ENCODE results near the gene ERFL. TPM values are rescaled to one million over a fixed set of nuclear protein-coding genes. Genes with fewer than 3 reads are reported as not detected.
"Not testable (repeated sequence)": the region's sequence is repeated elsewhere in the genome, so short reads cannot be mapped to it uniquely, and the experiment has no call there.

The ERFL gene
- polyA plus RNA-seq, 1 experiment = 0.04 TPM

GRCh38 chr19:41917676-41918075 lies 10.6 kb downstream of the ERFL start:
- POLR2A ChIA-PET = no interaction called here
- Histone ChIP-seq H3K36me3 (ENCODE audit: control insufficient read depth, insufficient read depth, low read length) (no peaks in the 10 kb centered on the region), H3K4me3 (ENCODE audit: low read depth, low read length) (no peak overlapping the region), H3K27me3 (ENCODE audit: control insufficient read depth, insufficient read depth, low read length) (peaks cover 47% of the 10 kb centered on the region)
- CTCF ChIA-PET = no interaction called here
- DNase-seq (ENCODE audit: low read depth) = no peak
- TF ChIP-seq CTCF (IDR thresholded peaks at IDR 0.05; ENCODE audit: insufficient read depth, low read depth, low read length) = no peak

- H3K27me3 ChIP-seq (ENCODE audit: control insufficient read depth, insufficient read depth, low read length) = peaks cover 49% of the 10 kb centered on the region
- CTCF ChIA-PET = no interaction called here
- no peaks in the 10 kb centered on the region for H3K36me3 ChIP-seq (ENCODE audit: control insufficient read depth, insufficient read depth, low read length)
- no peak for DNase-seq (ENCODE audit: low read depth)
- POLR2A ChIA-PET = no interaction called here
- no peak for TF ChIP-seq CTCF (IDR thresholded peaks at IDR 0.05; ENCODE audit: insufficient read depth, low read depth, low read length)
- no peak overlapping the region for H3K4me3 ChIP-seq (ENCODE audit: low read depth, low read length)
These were observed 12.4 kb downstream of the ERFL start for GRCh38 chr19:41915776-41916414.

- POLR2A ChIA-PET = no interaction called here
- CTCF ChIA-PET = no interaction called here
- Histone ChIP-seq H3K4me3 (ENCODE audit: low read depth, low read length) (no peak overlapping the region), H3K36me3 (ENCODE audit: control insufficient read depth, insufficient read depth, low read length) (no peaks in the 10 kb centered on the region), H3K27me3 (ENCODE audit: control insufficient read depth, insufficient read depth, low read length) (peaks cover 44% of the 10 kb centered on the region)
- no peak for TF ChIP-seq CTCF (IDR thresholded peaks at IDR 0.05; ENCODE audit: insufficient read depth, low read depth, low read length)
- no peak for DNase-seq (ENCODE audit: low read depth)
These were observed 13.1 kb downstream of the ERFL start for GRCh38 chr19:41915021-41915775.

GRCh38 chr19:41914424-41914834 lies 13.8 kb downstream of the ERFL start:
- peaks cover 41% of the 10 kb centered on the region for H3K27me3 ChIP-seq (ENCODE audit: control insufficient read depth, insufficient read depth, low read length)
- DNase-seq (ENCODE audit: low read depth); H3K36me3 ChIP-seq (ENCODE audit: control insufficient read depth, insufficient read depth, low read length); POLR2A ChIA-PET; H3K4me3 ChIP-seq (ENCODE audit: low read depth, low read length); CTCF ChIA-PET: not testable (repeated sequence)

GRCh38 chr19:41913538-41914423 lies 14.5 kb downstream of the ERFL start:
- ChIA-PET POLR2A (no interaction called here), CTCF (no interaction called here)
- no peak for TF ChIP-seq CTCF (IDR thresholded peaks at IDR 0.05; ENCODE audit: insufficient read depth, low read depth, low read length)
- Histone ChIP-seq H3K36me3 (ENCODE audit: control insufficient read depth, insufficient read depth, low read length) (no peaks in the 10 kb centered on the region), H3K4me3 (ENCODE audit: low read depth, low read length) (no peak overlapping the region), H3K27me3 (ENCODE audit: control insufficient read depth, insufficient read depth, low read length) (peaks cover 41% of the 10 kb centered on the region)
- DNase-seq (ENCODE audit: low read depth) = no peak

Measured in BJ (cell line).